A549 treated with DMSO at 1 μM for 4 hours (cell line): ENCODE measurements around the gene CAPN12. TPM values are rescaled to one million over a fixed set of nuclear protein-coding genes. Genes with fewer than 3 reads are reported as not detected.

Experiments used
- total RNA-seq: library from RNA; stranded (reverse); fragments of 200-300 nt; extraction: Qiagen RNA extraction; gene quantifications from 5 replicates; pipeline ENCODE4 v1.2.3, GENCODE V29; 2022; ENCODE audit warnings: low read depth

CAPN12 gene
- total RNA-seq = 5.2 to 7.0 TPM (median 6.0 TPM) in 5 replicates

GRCh38 chr19:38744298-38744681 is at the start of gene CAPN12:
Gene CAPN12, minus strand, starts transcription at chr19:38744474. Its CDS starts 309 bp downstream, at chr19:38744165.

GRCh38 chr19:38788478-38789243 is 44.4 kb upstream of the CAPN12 start, which contains the start of gene LGALS7B:
Gene LGALS7B, plus strand, starts transcription at chr19:38789200. Its CDS starts 27 bp downstream, at chr19:38789227.

GRCh38 chr19:38773469-38774177 is 29.3 kb upstream of the CAPN12 start, which contains the start of gene LGALS7:
Gene LGALS7, minus strand, starts transcription at chr19:38773517. Its CDS starts 25 bp downstream, at chr19:38773492.

Other genes starting within 250 kb of the CAPN12 start
- gene MAP4K1, start 126.5 kb downstream of the CAPN12 start, total RNA-seq = 0.53 to 1.2 TPM (median 0.73 TPM) in 5 replicates
- gene EIF3K, start 125.3 kb downstream of the CAPN12 start, total RNA-seq = 645 to 956 TPM (median 719 TPM) in 5 replicates
- 1,072 to 1,383 TPM (median 1,305 TPM) in 5 replicates for gene ACTN4, start 96.8 kb downstream of the CAPN12 start, total RNA-seq
- gene LGALS7, start 29.0 kb upstream of the CAPN12 start, total RNA-seq = 0.36 to 0.44 TPM in 2 of 5 replicates, not detected in the others
- 0.44 to 0.51 TPM in 2 of 5 replicates, not detected in the others for gene LGALS7B, start 44.7 kb upstream of the CAPN12 start, total RNA-seq
- 0.35 to 1.9 TPM (median 0.63 TPM) in 5 replicates for gene LGALS4, start 68.5 kb upstream of the CAPN12 start, total RNA-seq
- 259 to 407 TPM (median 281 TPM) in 5 replicates for gene ECH1, start 87.3 kb upstream of the CAPN12 start, total RNA-seq
- 359 to 423 TPM (median 403 TPM) in 5 replicates for gene HNRNPL, start 105.5 kb upstream of the CAPN12 start, total RNA-seq
- 2.2 to 3.9 TPM (median 2.7 TPM) in 5 replicates for gene RINL, start 133.8 kb upstream of the CAPN12 start, total RNA-seq
- 32.4 to 40.9 TPM (median 34.5 TPM) in 5 replicates for gene SIRT2, start 155.1 kb upstream of the CAPN12 start, total RNA-seq
- 67.8 to 124 TPM (median 98.4 TPM) in 5 replicates for gene NFKBIB, start 155.5 kb upstream of the CAPN12 start, total RNA-seq
- gene CCER2, start 167.7 kb upstream of the CAPN12 start, total RNA-seq = 0.38 to 1.5 TPM (median 0.63 TPM) in 5 replicates
- 45.3 to 63.5 TPM (median 55.5 TPM) in 5 replicates for gene SARS2, start 186.3 kb upstream of the CAPN12 start, total RNA-seq
- gene MRPS12, start 186.5 kb upstream of the CAPN12 start, total RNA-seq = 219 to 320 TPM (median 270 TPM) in 5 replicates
- gene FBXO17, start 231.3 kb upstream of the CAPN12 start, total RNA-seq = 73.0 to 93.5 TPM (median 86.8 TPM) in 5 replicates